Coronary artery (tissue), 2 donors: ENCODE measurements around the gene GAS2L2.
A peak's percentile ranks its signal among the peaks of the same experiment; 100 is the strongest.
"Not testable (repeated sequence)": the region's sequence is repeated elsewhere in the genome, so short reads cannot be mapped to it uniquely, and the experiment has no call there.

Experiments
- DNase-seq: peaks from one replicate; pipeline ENCODE4 v3.0.0-alpha.2; 2017; ENCODE audit warnings: low spot score
- H3K27ac ChIP-seq, 2 donors: fragments of 200-600 bp; sonication (generic); one replicate each; pipeline ENCODE4 v1.5.1; 2016 to 2019
- H3K4me3 ChIP-seq: fragments of 200-600 bp; sonication (generic); 2 replicates; pipeline ENCODE4 v1.5.1; 2016; ENCODE audit warnings: mild to moderate bottlenecking, moderate library complexity
- CTCF ChIP-seq: fragments of 200-600 bp; sonication (generic); IDR thresholded peaks from one replicate; pipeline ENCODE4 v1.5.1; 2019; ENCODE audit warnings: antibody characterized with exemption

Gene GAS2L2

DNA sequence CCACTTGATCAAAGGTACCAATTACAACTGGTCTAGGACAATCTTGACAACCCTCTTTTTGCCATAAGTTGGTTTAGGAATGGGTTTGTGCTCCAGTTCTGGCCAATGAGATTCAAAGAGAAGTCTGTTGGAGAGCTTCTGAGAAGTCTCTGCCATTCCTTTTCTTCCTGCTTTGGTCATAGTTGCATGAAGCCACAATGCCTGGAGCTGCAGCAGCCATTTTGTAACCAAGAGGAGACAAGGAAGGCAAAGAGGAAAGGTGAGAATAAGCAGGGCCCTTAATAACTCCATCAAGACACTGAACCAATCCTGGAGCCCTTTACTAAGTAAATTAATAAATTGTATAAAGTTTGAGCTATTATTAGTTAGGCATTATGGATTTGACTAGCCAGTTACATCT lies 4.2 kb upstream of the GAS2L2 start:
- DNase-seq, result no peak
- TF ChIP-seq CTCF, result no peak
- Histone ChIP-seq H3K4me3 (no peak overlapping the region), H3K27ac (no peak overlapping the region)

- no peak overlapping the region for H3K27ac ChIP-seq
- H3K4me3 ChIP-seq, result no peak overlapping the region
- DNase-seq, result no peak
- TF ChIP-seq CTCF, result no peak
Observed at GRCh38 chr17:35752471-35752870, 568 bp downstream of the GAS2L2 start.

DNA sequence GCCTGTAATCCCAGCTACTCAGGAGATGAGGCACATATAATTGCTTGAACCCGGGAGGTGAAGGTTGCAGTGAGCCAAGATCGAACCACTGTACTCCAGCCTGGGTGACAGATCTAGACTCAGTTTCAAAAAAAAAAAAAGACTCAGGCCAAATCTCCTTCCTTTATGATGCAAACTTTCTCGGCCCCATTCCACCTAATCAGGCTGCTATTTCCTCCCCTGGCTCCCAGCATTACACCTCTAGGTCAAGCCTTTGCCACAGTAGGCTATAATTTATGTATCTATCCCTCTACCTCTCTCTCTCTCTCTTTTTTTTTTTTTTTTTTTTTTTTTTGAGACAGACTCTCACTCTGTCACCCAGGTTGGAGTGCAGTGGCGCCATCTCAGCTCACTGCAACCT lies 1.5 kb downstream of the GAS2L2 start:
- not testable (repeated sequence) for H3K27ac ChIP-seq, DNase-seq, H3K4me3 ChIP-seq

DNA sequence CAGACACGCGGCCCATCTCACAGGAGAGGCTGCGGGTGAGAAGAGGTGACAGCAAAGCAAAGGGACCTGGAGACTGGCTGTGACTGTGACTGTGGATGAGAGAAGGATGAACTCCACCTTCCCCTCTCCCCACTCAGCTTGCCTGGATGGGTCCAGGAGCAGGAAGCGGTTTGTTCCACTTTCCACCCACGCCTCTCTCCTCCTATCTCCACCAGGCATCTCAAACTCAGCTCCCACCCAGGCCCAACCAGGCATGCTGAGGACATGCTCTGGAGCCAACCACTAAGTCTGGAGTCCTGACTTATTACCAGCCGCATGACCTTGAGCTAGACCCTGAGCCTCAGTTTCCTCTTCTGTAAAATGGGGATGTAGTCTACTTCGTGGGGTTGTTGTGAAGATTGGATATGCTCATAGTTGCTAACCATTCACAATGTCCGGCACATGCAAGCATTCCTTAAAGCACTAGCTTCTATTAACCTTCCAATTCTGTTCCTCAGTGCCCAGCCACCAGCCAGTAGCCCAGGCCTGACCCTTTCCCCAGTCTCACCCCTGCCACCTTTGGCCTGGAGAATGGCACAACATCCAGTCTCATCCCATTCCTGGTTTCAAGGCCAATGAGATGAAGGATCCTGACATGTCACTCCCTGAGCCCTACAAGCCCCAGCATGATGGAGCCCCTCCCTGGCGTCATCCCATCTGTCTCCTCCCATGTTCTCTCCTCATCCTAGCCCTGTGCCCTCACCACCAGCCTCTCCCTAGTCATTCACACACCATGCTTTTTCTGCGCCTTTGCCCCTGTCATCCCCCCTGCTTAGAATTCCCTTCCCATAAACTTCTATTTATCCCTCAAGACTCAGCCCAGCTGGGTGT lies 2.3 kb downstream of the GAS2L2 start:
- no peak for TF ChIP-seq CTCF
- no peak overlapping the region for H3K4me3 ChIP-seq
- H3K27ac ChIP-seq, result no peak overlapping the region
- DNase-seq, result no peak

GRCh38 chr17:35749560-35750412 lies 3.3 kb downstream of the GAS2L2 start:
- DNase-seq, result no peak
- no peak for TF ChIP-seq CTCF
- peak overlapping the region; percentile 13 for H3K4me3 ChIP-seq
- no peak overlapping the region for H3K27ac ChIP-seq

DNA sequence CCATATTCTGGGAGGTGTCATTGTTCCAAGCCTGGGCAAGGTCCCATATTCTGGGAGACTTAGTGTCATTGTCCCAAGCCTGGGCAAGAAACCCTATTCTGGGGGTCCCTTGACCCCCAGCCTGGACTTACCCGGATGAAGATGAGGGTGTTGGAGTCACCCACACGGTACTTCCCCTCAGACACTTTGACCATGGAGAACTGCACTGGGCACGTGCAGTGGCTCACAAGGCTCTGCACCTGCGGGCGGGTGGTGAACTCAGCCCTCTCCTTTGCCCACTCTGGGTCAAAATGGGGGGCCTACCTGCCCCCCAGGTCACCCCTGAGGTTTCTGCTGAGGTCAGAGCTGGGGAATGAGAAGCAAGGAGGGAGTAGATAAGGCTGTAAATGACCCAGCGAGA lies 4.1 kb downstream of the GAS2L2 start:
- no peak for DNase-seq
- Histone ChIP-seq H3K4me3 (no peak overlapping the region), H3K27ac (no peak overlapping the region)
- no peak for TF ChIP-seq CTCF

GRCh38 chr17:35748341-35748841 lies 4.6 kb downstream of the GAS2L2 start:
- TF ChIP-seq CTCF, result no peak
- no peak for DNase-seq
- Histone ChIP-seq H3K4me3 (no peak overlapping the region), H3K27ac (no peak overlapping the region)
